Lower leg skin (tissue), 4 donors: ENCODE data around the gene RAPGEF1. TPM values are rescaled to one million over a fixed set of nuclear protein-coding genes. Genes with fewer than 3 reads are reported as not detected.

Source experiments
- DNase-seq, 2 donors: peaks; one replicate each; pipeline ENCODE4 v3.0.0-alpha.2; 2019; ENCODE audit warnings: low spot score in 2 of 2
- H3K4me3 ChIP-seq: fragments of 200-600 bp; sonication (generic); 2 replicates; pipeline ENCODE4 v1.5.1; 2017; ENCODE audit warnings: mild to moderate bottlenecking, low read depth; ENCODE audit not compliant: poor library complexity, severe bottlenecking
- CTCF ChIP-seq, 3 donors: fragments of 450-650 bp; IDR thresholded peaks; one replicate each; pipeline ENCODE4 v1.5.1; 2016; ENCODE audit warnings: antibody characterized with exemption in 3 of 3, mild to moderate bottlenecking in 3 of 3, moderate library complexity in 2 of 3
- POLR2A ChIP-seq, 2 donors: fragments of 450-650 bp; IDR thresholded peaks; one replicate each; pipeline ENCODE4 v1.6.1; 2016 to 2017; ENCODE audit warnings: antibody characterized with exemption in 2 of 2, mild to moderate bottlenecking in 1 of 2, moderate library complexity in 1 of 2
- WGBS, 2 donors: methylation state at CpG; one replicate each; pipeline ENCODE4 v1.1.5; 2018; 5-methylcytosine and 5-hydroxymethylcytosine counted together
- intact Hi-C: fragments of 100-400 bp; cut with DNase I; formaldehyde crosslinking; loops from one replicate; pipeline ENCODE4 v1.15.0; 2023; ENCODE audit warnings: low total_unique reads
- total RNA-seq, 4 donors: library from RNA; depleted of rRNA; stranded (reverse); fragments of >200 nt; gene quantifications; one replicate each; pipeline ENCODE4 v1.1.0, GENCODE V29; 2016

RAPGEF1 gene
- total RNA-seq, 4 donors from 2014 or later: 18.0 to 70.8 (median 43.5) TPM

- no peak for TF ChIP-seq POLR2A (IDR thresholded peaks at IDR 0.05)
- TF ChIP-seq CTCF (IDR thresholded peaks at IDR 0.05): no peak
- intact Hi-C loops: no loop called here
- WGBS, 2 donors: 75 to 82% methylated on average over 3 of the region's 3 CpGs
- no peak for DNase-seq
- no peak overlapping the region for H3K4me3 ChIP-seq
Measured at GRCh38 chr9:131771646-131772045, 31.8 kb upstream of the RAPGEF1 start.

- intact Hi-C loops: no loop called here
- no peak overlapping the region for H3K4me3 ChIP-seq
- no peak for TF ChIP-seq POLR2A (IDR thresholded peaks at IDR 0.05)
- no peak for TF ChIP-seq CTCF (IDR thresholded peaks at IDR 0.05)
- no peak for DNase-seq
- WGBS, 2 donors: 18 to 29% methylated on average over 3 of the region's 3 CpGs
Measured at GRCh38 chr9:131769361-131769760, 29.5 kb upstream of the RAPGEF1 start.

- DNase-seq: no peak
- no peak for TF ChIP-seq CTCF (IDR thresholded peaks at IDR 0.05)
- no peak for TF ChIP-seq POLR2A (IDR thresholded peaks at IDR 0.05)
- intact Hi-C loops: loop anchor here (5.0 kb wide), 2 partner anchors 473 to 488 kb away; no protein-coding TSS in a partner anchor
- 71 to 88% methylated on average over 2 of the region's 2 CpGs for WGBS, 2 donors
- H3K4me3 ChIP-seq: no peak overlapping the region
Measured at GRCh38 chr9:131764568-131764967, 24.7 kb upstream of the RAPGEF1 start.

GRCh38 chr9:131762356-131762932 lies 22.6 kb upstream of the RAPGEF1 start:
- 15 to 25% methylated on average over 15 to 28 of the region's 38 CpGs for WGBS, 2 donors
- peak; percentile 34 to 94 for DNase-seq
- intact Hi-C loops: loop anchor here (5.0 kb wide), 2 partner anchors 475 to 490 kb away; no protein-coding TSS in a partner anchor
- TF ChIP-seq CTCF (IDR thresholded peaks at IDR 0.05) (peak in 1 of 3 donors; percentile 82), POLR2A (IDR thresholded peaks at IDR 0.05) (no peak)
- H3K4me3 ChIP-seq: no peak overlapping the region

- intact Hi-C loops: no loop called here
- TF ChIP-seq POLR2A (IDR thresholded peaks at IDR 0.05) (no peak), CTCF (IDR thresholded peaks at IDR 0.05) (no peak)
- no peak overlapping the region for H3K4me3 ChIP-seq
- no peak for DNase-seq
- WGBS, 2 donors: 46 to 51% methylated on average over 4 of the region's 4 CpGs
Measured at GRCh38 chr9:131759017-131759647, 19.3 kb upstream of the RAPGEF1 start.
